ENCODE results near the gene ZBTB37.
"Not testable (repeated sequence)": the region's sequence is repeated elsewhere in the genome, so short reads cannot be mapped to it uniquely, and the experiment has no call there.

The ZBTB37 gene

GRCh38 chr1:173914366-173914871 lies 46.2 kb downstream of the ZBTB37 start:
- no peak for DNase-seq

GRCh38 chr1:173915596-173915995 lies 47.4 kb downstream of the ZBTB37 start:
- DNase-seq = no peak

GRCh38 chr1:173916667-173917066 lies 48.5 kb downstream of the ZBTB37 start:
- no peak for DNase-seq

- no peak for DNase-seq
Measured at GRCh38 chr1:173917149-173917548, 49.0 kb downstream of the ZBTB37 start, which contains the start of gene SERPINC1. Gene SERPINC1 (minus strand): TSS chr1:173917327. CDS start chr1:173917259, 68 bp downstream.

GRCh38 chr1:173917635-173918493 lies 49.7 kb downstream of the ZBTB37 start:
- no peak for DNase-seq

- no peak for DNase-seq
Measured at GRCh38 chr1:173920861-173921260, 52.7 kb downstream of the ZBTB37 start.

- no peak for DNase-seq
Measured at GRCh38 chr1:173925306-173926242, 57.4 kb downstream of the ZBTB37 start.

GRCh38 chr1:173930541-173930940 lies 62.4 kb downstream of the ZBTB37 start:
- DNase-seq = not testable (repeated sequence)

- DNase-seq = no peak
Measured at GRCh38 chr1:173934440-173934839, 66.3 kb downstream of the ZBTB37 start.

- no peak for DNase-seq
Measured at GRCh38 chr1:173937062-173937461, 68.9 kb downstream of the ZBTB37 start.

- no peak for DNase-seq
Measured at GRCh38 chr1:173946380-173946921, 78.3 kb downstream of the ZBTB37 start.

- DNase-seq = no peak
Measured at GRCh38 chr1:173948594-173948993, 80.4 kb downstream of the ZBTB37 start.

Data from NCI-H2029 treated with DMSO at 0.1 percent for 48 hours (cell line).